RWPE2 (cell line): Measurements from ENCODE around the gene SLC25A1.

Experiments used
- ATAC-seq: fragments of 200-7000 bp; cut with Tn5 transposase; 3 replicates; pipeline ENCODE4 v1.9.1; 2021; ENCODE audit warnings: low read depth
- DNase-seq: peaks from one replicate; pipeline ENCODE4 v3.0.0-alpha.2; 2020; ENCODE audit warnings: low spot score
- H3K27ac ChIP-seq: fragments of 450-650 bp; 2 replicates; pipeline ENCODE4 v1.5.1; 2017; ENCODE audit warnings: mild to moderate bottlenecking; ENCODE audit not compliant: poor library complexity, severe bottlenecking
- H3K27me3 ChIP-seq: fragments of 250-450 bp; sonication (Bioruptor Pico); 2 replicates; pipeline ENCODE4 v1.5.1; 2021; ENCODE audit warnings: mild to moderate bottlenecking, moderate library complexity; ENCODE audit not compliant: insufficient read depth, poor library complexity, severe bottlenecking
- H3K36me3 ChIP-seq: fragments of 250-450 bp; sonication (Bioruptor Pico); 2 replicates; pipeline ENCODE4 v1.5.1; 2020; ENCODE audit warnings: low read depth, mild to moderate bottlenecking, moderate library complexity
- H3K4me1 ChIP-seq: fragments of 250-450 bp; sonication (Bioruptor Pico); 2 replicates; pipeline ENCODE4 v1.5.1; 2021; ENCODE audit warnings: mild to moderate bottlenecking, moderate library complexity; ENCODE audit not compliant: insufficient read depth, poor library complexity, severe bottlenecking
- H3K4me3 ChIP-seq: fragments of 250-450 bp; sonication (Bioruptor Pico); 2 replicates; pipeline ENCODE4 v1.5.1; 2021; ENCODE audit warnings: mild to moderate bottlenecking, moderate library complexity; ENCODE audit not compliant: severe bottlenecking
- H3K9me3 ChIP-seq: fragments of 250-450 bp; sonication (Bioruptor Pico); 2 replicates; pipeline ENCODE4 v1.5.1; 2021; ENCODE audit warnings: mild to moderate bottlenecking, moderate library complexity; ENCODE audit not compliant: severe bottlenecking
- TF ChIP-seq, protein P1 (sequence below): fragments of 450-650 bp; IDR thresholded peaks from one replicate; pipeline ENCODE4 v1.5.1; 2017; ENCODE audit warnings: mild to moderate bottlenecking, moderate library complexity; ENCODE audit not compliant: poor library complexity, severe bottlenecking

The SLC25A1 gene

DNA sequence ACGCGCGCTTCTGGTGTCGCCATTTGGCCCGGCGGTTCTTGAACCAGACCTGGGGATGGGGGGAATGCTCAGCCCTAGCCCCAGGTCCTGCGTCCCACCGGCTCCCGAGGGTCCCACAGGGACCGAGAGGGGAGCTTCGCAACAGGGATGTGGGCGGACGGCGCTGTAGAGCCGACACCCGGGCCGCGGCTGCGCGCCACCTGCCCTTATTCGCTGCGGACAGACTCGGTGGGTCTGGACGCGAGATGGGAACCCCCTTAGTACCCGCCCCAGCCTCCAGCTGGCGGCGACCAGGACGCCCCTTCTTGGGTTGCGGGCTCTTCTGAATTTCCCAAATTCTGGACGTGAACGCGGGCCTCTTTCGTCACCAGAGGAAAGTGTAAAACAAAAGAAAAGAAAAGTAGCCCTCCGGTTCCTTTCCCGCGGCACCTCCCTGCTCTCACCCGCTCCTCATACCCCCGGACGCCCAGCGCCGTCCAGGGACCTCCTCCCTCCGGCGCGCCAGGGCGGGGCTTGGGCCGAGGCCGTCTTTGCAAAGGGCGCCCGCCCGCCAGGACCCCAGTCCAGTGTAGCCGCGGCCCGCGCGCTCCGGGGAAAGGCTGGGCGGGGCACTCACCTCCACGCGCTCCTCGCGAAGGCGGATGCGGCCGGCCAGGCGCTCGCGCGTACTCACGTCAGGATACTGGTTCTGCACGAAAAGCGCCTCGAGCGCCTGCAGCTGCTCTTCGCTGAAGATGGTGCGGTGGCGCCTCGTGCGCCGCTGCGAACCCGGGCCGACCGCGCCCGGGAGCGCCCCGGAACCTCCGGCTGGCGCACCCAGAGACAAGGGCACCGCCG is 29.3 kb downstream of the SLC25A1 start:
- TF ChIP-seq, protein P1, sequence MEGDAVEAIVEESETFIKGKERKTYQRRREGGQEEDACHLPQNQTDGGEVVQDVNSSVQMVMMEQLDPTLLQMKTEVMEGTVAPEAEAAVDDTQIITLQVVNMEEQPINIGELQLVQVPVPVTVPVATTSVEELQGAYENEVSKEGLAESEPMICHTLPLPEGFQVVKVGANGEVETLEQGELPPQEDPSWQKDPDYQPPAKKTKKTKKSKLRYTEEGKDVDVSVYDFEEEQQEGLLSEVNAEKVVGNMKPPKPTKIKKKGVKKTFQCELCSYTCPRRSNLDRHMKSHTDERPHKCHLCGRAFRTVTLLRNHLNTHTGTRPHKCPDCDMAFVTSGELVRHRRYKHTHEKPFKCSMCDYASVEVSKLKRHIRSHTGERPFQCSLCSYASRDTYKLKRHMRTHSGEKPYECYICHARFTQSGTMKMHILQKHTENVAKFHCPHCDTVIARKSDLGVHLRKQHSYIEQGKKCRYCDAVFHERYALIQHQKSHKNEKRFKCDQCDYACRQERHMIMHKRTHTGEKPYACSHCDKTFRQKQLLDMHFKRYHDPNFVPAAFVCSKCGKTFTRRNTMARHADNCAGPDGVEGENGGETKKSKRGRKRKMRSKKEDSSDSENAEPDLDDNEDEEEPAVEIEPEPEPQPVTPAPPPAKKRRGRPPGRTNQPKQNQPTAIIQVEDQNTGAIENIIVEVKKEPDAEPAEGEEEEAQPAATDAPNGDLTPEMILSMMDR = no peak
- ATAC-seq (peak; percentile 33; the same call in 2 of the 3 replicates), DNase-seq (no peak)
- Histone ChIP-seq H3K4me3 (peak overlapping the region; percentile 7), H3K36me3 (no peaks in the 10 kb centered on the region), H3K27ac (no peak overlapping the region), H3K27me3 (peaks cover 41% of the 10 kb centered on the region), H3K9me3 (no peaks in the 10 kb centered on the region), H3K4me1 (peaks cover 3% of the 10 kb centered on the region)

DNA sequence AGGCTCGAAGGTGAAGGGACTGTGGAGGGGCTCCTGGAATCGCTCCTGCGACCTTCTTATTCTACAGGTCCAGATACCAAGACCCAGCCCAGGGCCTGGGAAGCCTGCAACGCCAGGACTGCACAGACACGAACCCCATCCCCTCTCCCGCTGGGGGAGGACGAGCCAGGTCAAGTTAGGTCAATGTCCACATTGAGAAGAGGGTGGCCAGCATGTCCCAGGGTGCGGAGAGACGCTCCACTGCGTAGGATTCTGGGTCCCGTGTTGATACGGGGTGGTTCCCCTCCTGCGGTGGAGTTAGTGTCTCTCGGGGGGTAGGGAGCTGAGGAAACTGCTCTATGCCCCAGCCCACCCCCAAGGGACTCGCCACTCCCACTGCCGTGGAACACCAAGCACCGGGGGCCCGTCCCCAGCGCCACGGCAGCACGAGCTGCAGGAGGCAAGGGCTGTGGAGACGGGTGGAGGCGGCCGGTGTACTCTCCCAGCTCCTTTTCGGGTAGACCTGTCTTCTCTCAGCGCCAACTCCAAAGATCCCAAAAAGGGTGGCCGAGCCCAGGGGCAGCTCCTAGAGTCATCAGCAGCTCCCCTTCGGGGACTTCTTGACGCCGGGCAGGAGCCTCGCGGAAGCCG is 30.0 kb downstream of the SLC25A1 start:
- Histone ChIP-seq H3K4me1 (peaks cover 3% of the 10 kb centered on the region), H3K27me3 (peaks cover 41% of the 10 kb centered on the region), H3K27ac (no peak overlapping the region), H3K4me3 (no peak overlapping the region), H3K9me3 (no peaks in the 10 kb centered on the region), H3K36me3 (no peaks in the 10 kb centered on the region)
- no peak for DNase-seq
- TF ChIP-seq, protein P1 = no peak
- no peak for ATAC-seq

DNA sequence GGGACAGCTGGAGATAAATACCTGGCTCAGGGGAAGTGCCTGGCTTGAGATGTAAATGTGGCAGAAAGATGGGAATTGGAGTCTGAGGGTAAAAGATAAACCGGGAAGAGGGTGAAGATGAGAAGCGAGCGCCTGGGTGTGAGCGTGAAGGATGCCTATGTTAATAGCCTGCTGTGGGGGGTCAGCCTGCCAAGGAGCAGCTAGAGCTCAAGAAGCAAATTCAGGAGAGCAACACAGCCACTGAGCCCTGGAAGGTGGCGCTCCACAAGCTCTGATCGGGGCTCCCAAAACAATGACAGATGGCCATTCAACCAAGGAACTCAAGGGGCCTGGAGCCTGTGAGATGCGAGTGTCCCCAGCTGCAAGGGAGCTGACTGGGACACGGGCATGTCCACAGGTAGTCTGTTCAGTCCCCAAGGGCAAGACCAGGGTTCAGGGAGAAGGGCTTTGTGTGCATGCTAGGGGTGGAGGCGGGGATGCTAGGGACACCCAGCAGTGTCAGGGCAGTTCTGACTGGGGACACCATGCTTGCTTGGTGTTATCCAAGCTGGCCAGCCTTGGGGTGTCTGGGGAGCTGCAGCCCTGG is 31.2 kb downstream of the SLC25A1 start:
- Histone ChIP-seq H3K4me1 (peaks cover 3% of the 10 kb centered on the region), H3K9me3 (no peaks in the 10 kb centered on the region), H3K27me3 (peaks cover 40% of the 10 kb centered on the region), H3K36me3 (peaks cover 5% of the 10 kb centered on the region), H3K27ac (no peak overlapping the region), H3K4me3 (no peak overlapping the region)
- ATAC-seq = no peak
- TF ChIP-seq, protein P1 = no peak
- no peak for DNase-seq

DNA sequence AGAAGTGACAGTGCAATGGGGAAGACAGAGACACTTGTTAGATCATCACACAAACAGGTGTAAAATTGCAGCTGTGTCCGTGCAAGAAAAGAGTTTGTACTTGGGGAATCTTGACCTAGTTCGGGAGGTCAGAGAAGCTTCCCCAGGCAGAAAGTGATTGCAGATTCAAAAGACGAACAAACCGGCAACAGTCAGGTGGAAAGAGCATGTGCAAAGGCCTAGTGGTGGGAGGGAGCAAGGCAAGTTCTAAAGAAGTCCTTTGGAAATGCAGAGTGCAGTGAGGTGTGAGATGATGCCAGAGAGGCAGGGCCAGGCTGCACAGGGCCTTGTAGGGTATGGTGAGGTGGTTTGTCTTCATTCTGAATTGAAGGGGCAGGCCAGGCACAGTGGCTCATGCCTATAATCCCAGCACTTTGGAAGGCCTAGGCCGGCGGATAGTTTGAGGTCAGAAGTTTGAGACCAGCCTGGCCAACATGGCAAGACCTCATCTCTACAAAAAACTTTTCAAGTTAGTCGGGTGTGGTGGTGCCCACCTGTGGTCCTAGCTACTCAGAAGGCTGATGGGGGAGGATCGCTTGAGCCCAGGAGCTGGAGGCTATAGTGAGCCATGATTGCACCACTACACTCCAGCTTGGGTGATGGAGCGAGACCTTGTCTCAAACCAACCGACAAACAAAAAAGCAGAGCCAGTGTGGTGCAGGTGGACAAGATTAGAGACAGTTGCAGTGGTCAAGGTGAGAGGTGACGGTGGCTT is 32.1 kb downstream of the SLC25A1 start:
- no peak overlapping the region for H3K4me3 ChIP-seq
- no peaks in the 10 kb centered on the region for H3K9me3 ChIP-seq
- peaks cover 3% of the 10 kb centered on the region for H3K4me1 ChIP-seq
- ATAC-seq = no peak
- DNase-seq = no peak
- H3K27me3 ChIP-seq = peaks cover 31% of the 10 kb centered on the region
- H3K36me3 ChIP-seq = peaks cover 14% of the 10 kb centered on the region
- no peak overlapping the region for H3K27ac ChIP-seq
- TF ChIP-seq, protein P1 = no peak
